GM12872 (cell line): ENCODE results near the gene KMT2A.

Experiments
- CTCF ChIP-seq: IDR thresholded peaks from 3 replicates; pipeline ENCODE4 v1.5.1; 2011; ENCODE audit warnings: low read depth, mild to moderate bottlenecking, low read length, moderate library complexity; ENCODE audit not compliant: insufficient read depth

The KMT2A gene

GRCh38 chr11:118537409-118537980 lies 101.2 kb downstream of the KMT2A start:
- no peak for TF ChIP-seq CTCF

DNA sequence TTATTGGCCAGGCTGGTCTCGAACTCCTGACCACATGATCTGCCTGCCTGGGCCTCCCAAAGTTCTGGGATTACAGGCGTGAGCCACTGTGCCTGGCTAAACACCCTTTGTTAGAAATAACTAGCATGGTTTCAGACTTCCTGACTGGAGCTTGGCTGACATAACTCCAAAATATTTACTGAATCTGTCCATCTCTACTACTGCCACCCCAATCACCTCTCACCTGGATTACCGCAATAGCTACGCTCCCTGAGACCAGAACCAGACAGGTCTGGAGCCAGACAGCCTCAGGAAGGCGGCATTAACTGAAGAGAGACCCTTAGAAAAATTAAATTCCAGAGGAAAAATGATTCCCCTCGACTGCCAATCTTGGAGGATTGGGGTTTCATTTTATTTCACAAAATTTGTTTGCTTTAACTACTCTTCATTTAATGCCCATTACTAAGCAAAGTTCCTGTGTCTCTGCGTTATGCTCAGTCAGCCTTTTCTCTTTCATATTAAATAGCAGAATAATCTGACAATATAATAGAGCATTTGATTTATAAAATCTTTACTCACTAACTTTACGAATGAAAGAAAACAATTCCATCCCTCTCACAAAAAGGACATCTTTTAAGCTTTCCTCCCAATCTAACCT lies 107.8 kb downstream of the KMT2A start:
- no peak for TF ChIP-seq CTCF

DNA sequence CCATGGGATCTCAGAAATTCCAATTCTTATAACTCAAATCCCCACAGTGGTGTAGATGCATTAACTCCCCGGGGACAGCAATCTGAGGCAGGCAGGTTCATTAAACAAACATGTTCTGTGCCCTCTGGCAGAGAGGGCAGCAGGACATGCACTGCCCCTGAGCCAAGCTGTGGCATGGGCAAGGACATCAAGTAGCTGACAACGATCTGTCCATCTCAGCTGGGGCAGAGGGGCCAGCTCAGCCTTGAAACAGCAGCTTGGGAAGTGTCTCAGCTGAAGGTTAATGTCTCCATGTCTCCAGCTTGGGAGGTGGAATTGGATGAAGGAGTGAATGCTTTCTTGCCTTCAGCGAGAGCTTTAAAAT lies 108.3 kb downstream of the KMT2A start:
- TF ChIP-seq CTCF: no peak

DNA sequence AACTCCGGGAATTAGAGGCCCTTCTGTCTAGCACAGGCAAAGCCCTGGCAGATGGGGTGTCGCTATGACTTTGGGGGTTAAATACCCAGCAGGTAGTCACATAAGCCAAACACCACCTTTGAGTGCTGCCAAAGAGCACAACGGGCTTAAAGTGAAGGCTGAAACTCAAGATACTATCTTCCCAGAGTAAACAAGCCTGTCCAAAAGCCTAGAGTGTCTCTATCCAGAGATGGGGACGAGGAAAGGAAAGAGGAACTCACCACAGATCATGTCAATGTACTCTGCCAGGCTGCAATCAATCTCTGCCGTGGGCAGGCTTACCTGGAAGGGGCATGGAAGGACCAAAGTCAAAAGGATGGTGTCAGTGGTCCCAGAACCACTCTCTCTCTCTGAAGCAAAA lies 109.2 kb downstream of the KMT2A start:
- no peak for TF ChIP-seq CTCF

DNA sequence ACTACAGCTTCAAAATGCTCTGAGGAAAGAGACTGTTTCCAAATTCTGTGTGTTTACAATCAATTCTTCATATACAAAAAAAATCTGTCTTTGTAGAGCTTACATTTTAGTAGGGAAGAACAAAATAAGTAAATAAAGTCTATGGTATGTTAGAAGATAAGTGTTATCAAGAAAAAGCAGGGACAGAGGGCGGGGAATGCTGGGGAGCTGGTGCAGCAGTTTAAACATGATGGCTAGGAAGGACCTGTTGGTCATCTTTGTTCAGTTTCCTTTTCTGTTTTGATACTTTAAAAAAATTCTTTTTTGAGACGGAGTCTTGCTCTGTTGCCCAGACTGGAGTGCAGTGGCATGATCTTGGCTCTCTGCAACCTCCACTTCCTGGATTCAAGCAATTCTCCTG lies 110.8 kb downstream of the KMT2A start:
- TF ChIP-seq CTCF: no peak

- no peak for TF ChIP-seq CTCF
Measured at GRCh38 chr11:118552341-118552740, 116.0 kb downstream of the KMT2A start.

DNA sequence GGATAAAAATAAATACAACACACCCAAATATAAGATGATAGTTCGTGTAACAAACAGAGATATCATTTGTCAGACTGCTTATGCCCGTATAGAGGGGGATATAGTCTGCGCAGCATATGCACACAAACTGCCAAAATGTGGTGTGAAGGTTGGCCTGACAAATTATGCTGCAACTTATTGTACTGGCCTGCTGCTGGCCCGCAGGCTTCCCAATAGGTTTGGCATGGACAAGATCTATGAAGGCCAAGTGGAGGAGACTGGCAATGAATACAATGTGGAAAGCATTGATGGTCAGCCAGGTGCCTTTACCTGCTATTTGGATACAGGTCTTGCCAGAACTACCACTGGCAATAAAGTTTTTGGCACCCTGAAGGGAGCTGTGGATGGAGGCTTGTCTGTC lies 124.5 kb downstream of the KMT2A start:
- no peak for TF ChIP-seq CTCF
